ENCODE results near the gene CHI3L1.

Gene CHI3L1

GRCh38 chr1:203130358-203130985 lies 56.0 kb downstream of the CHI3L1 start:
- no peak for DNase-seq

DNA sequence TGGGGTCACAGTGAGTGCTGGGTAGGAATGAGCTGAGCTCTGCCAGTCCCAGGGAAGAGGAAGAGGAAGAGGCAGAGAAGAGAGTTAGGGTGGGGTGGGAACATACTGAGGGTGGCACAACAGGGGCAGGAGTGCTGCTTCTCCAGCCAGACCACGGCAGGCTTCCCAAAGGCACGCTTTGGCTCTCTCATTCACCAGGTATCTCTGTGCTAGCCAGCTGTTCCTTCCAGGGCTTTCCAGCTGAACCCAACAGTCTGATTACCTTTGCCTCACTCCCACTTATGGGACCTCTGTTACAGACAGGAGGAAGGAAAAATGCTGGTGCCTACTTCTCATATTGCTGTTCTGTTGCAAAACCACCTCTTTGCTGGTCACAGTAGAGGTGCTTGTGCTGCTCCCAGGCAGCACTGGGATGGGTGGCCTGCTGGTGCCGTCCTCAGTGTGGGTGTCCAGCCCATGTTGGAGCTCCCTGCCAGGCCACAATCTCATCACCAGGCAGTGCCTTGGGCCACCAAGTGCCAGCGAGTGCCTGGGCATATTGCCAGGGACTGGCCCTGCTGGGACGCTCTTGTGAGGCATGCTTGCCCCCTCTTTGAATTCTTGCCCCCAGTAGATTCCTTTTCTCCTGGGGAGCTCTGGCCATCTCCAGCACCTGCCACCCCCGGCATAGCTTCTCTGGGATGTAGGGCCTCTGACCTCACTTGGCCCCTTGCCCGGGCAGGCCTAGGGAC lies 56.8 kb downstream of the CHI3L1 start:
- no peak for DNase-seq

Measured in fibroblast of skin of back (primary cell).